Stimulated activated CD8-positive, alpha-beta memory T cell treated with anti-CD3 and anti-CD28 coated beads, Interleukin-15, amount 100 ng/mL, for 4 hours (primary cell): ENCODE measurements around the gene LRRC28.

ENCODE experiments used
- DNase-seq, 2 donors: peaks; one replicate each; pipeline ENCODE4 v3.0.0-alpha.2; 2020; ENCODE audit warnings: low read depth in 2 of 2

The LRRC28 gene

DNA sequence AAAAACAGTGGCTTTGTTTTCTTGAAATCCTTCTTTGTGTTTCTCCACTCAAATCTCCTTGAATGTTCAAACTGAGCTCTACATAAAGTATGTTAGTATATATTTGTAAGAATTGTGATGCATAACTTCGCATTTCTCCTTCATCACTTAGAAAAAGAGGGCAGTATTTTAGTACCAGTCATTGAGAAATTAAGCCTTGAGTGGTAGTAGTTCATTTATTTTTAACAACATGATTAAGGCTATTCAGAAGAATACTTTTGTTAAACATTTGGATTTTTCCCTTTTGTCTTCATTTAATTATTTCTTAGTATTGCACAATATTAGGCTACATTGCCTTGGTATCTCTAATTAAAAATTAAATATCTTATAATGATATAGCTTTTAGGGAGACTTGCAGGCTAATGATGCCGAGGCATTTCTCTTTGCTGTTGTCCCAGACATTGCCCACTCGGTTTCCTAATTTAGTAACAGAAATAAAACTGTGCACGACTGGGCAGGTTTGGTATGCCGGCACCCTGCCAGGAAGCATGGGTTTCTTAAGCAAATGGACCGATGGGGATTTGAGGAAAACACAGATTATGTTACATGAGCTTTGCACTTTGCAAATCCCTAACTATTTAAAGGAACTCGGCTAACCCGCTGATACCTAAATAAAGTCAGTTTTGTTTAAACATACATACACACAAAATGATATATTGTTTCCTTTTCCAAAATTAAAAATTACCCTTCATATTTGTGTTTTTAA lies 54.7 kb downstream of the LRRC28 start:
- no peak for DNase-seq

DNA sequence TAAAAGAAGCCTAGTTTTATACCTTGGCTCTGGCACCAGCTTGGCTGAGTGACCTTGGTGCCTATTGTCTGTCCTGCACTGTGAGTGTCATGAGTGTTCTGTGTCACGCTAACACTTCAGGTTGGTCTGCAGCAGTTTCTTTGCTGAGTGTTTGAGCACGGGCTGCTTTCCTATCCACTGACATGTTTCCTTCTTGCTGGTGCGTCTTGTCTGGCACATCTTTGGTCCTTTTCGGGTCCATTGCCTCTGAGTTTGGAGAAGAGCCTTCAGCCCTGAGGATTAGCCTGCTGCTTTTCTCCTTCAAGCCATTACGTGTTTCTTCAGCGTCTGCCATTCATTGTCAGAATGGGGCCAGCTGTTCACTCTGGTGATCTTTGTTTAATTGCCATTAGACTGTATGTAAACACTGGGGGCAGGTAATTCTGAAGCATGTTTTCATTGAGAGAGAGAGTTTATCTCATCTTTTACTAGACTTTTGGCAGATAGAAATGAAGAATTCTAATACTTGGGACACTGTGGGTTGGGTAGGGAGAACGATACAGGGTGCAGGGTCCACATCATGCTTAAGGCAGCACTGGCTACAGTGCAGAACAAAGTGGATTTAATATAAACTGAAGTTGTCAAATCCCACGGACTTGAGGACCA lies 55.5 kb downstream of the LRRC28 start:
- no peak for DNase-seq

DNA sequence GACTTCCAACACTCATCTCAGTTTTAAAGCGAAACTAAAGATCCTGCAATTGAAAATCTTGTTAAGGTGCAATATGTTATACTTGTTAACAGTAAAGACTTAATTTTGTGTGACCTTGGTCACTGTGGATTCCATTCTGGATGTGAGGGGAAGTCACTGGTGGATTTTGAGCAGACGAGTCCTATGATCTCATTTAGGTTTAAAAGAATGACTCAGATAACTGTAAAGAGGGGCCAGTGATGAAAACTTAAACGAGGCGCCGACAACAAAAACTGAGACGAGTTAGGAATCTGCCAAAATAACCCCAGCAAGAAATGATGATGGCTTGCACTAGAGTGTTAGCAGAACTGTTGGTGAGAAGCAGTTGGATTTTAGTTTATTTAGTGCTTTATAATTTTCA lies 56.5 kb downstream of the LRRC28 start:
- no peak for DNase-seq

DNA sequence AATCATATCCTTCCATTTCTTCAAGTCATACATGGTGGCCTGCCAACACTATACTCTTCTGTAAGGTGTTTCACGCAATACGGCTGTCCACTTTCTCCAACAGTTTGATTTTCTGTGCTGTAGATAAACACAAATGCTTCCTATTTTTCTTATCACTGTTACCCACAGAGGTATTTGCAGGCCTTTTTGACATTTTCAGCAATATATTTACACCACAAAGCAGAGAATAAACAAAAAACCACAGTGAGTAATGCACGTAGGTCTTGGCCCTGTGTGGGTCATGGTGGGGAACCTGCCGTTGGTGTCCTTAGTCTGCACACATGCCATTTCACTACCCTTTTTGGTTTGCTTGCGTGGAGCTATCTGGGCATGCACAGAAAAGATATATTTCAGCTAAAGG lies 59.5 kb downstream of the LRRC28 start:
- DNase-seq: no peak

- DNase-seq: no peak
Measured at GRCh38 chr15:99312228-99312627, 60.9 kb downstream of the LRRC28 start.

DNA sequence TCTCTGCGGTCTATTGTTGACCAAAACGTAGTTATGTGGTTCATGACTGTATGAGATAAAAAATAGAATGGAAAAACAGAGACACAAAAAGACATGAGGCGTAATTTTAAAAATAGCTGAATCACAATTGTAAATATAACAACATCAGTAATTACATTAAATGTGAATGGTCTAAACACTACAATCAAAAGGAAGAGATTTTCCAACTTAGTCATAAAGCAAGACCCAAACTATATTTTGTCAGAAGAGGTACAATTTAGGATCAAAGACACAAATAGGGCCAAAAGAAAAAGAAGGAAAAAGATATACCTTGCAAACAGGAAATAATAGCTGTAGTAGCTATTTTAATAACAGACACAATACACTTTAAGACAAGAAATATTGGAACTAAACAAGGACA lies 61.5 kb downstream of the LRRC28 start:
- no peak for DNase-seq

DNA sequence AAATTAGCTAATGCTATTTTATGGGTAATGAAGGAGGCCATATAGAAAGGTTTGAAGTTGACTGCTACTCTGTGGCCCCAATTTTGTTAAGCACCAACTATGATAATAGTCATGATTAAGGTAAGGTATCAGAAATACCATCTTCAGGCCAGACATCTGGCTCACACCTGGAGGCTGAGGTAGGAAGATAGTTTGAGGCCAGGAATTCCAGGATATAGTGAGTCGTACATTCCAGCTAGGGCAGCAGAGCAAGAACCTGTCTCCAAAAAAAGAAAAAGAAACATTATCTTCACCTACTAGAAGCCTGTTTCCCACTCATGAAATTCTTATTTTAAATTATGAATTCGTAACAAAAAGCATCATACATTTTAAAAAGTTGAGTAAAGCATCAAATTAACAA lies 64.4 kb downstream of the LRRC28 start:
- DNase-seq: no peak

GRCh38 chr15:99320374-99321215 lies 69.3 kb downstream of the LRRC28 start:
- no peak for DNase-seq

DNA sequence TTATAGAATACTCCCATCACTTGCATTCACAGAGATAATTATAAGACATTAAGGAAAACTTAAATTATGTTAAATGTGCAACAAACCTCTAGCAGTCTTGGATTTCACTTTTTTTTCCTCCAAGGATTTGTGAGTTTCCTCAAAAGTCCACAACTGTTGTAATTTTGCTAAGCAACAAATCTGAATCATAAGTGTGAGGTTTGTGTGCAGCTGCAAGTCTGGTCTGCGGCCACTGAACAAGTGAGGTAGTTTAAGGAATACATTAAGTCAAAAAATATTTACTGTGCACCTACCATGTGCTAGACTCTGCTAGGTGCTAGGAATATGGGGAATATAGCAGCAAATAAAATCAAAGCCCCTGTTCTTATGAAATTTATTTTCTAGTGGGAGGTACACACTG lies 70.2 kb downstream of the LRRC28 start:
- no peak for DNase-seq

- no peak for DNase-seq
Measured at GRCh38 chr15:99322643-99323405, 71.5 kb downstream of the LRRC28 start.

DNA sequence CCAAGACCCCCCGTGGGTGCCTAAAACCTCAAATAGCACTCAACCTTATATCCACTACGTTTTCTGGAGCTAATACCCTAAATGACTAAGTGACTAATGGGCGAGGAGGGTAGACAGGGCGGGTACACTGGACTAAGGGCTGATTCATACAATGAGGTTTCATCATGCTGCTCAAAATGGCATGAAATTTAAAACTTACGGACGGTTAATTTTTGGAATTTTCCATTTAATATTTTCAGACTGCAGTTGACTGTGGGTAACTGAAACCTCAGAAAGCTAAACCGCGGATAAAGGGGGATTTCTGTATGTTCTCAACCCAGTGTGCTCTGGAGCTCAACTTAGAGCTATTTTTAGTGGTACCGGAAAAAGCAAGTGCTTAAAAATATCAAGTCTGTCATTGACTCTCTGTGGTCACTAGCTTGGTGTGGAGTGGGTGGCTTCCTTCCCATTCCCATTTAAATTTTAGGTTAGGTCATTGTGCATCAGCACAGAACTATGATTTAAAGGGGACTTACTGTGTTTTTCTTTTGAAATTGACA lies 72.9 kb downstream of the LRRC28 start:
- no peak for DNase-seq

GRCh38 chr15:99324700-99325099 lies 73.4 kb downstream of the LRRC28 start:
- DNase-seq: no peak

DNA sequence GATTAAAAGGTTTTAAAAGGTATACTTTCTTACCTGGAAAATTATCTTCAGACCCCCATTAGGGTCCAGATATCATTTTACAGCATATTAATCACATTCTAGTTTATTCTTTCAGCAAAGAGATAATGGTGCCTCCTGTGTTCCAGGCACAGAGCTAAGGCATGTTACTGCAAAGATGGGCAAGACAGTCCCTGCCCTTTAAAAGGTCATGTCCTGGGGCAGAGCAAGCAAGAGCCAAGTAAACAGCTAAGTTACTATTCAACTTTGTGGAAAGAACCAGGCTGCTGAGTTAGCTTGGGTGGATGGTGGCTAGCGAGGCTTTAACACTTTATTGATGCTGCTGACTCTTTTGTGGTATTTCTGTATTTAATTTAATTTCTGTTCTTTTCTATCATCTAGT lies 75.0 kb downstream of the LRRC28 start:
- DNase-seq: no peak

DNA sequence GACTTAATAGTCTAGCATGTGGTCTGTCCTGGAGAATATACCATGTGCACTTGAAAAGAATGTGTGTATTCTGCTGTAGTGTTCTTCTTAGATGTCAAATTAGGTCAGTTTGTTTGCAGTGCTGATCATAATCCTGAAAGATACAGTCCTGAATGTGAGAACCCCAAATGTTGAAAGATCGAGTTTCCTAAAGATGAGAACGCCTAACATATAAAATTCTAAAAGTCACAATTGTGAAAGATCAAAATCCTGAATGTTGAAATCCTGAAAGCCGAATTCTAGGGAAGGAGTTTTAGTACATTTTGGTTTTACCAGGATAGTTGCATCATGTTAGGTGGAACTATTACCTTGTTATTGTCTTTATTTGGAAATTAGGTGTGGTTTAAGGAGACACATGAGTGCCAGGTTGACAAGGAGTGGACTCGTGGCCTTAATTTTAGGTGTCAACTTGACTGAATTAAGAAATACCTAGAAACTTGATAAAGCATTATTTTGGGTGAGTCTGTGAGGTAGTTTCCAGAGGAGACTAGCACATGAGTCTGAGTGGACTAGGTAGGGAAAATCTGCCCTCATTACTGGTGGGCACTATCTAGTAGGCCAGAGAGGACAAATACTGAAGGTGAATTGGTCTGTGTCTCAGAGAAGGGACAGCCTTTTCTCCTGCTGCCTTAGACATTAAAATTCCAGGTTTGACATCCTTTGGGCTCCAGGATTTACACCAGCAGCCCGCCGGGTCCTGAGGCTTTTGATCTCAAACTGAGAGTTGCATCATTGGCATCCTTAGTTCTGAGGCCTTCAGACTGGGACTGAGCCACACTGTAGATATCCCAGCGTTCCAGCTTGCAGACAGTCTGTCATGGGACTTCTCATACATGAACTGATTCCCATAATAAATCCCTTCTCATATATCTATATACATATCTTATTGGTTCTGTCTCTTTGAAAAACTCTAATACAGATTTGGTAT lies 77.1 kb downstream of the LRRC28 start:
- DNase-seq: no peak

- no peak for DNase-seq
Measured at GRCh38 chr15:99331381-99331780, 80.1 kb downstream of the LRRC28 start.

DNA sequence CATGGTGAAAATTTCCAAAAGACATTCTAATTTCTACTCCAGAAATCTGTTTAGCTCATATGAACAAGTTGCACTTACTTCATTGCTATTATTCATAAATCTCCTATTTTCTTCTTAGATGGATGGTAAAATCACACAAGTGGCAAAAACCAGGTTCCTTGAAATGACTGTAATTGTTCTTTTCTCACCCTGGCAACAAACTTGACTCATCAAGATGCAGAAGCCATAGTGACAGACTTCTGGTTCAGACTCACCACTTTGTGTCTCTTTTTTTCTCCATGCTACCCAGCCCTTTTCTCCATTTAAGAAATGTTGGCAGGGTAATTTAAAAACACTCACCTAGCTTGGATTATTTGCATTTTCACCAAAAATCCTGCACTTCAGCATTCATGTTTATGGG lies 82.1 kb downstream of the LRRC28 start:
- no peak for DNase-seq

DNA sequence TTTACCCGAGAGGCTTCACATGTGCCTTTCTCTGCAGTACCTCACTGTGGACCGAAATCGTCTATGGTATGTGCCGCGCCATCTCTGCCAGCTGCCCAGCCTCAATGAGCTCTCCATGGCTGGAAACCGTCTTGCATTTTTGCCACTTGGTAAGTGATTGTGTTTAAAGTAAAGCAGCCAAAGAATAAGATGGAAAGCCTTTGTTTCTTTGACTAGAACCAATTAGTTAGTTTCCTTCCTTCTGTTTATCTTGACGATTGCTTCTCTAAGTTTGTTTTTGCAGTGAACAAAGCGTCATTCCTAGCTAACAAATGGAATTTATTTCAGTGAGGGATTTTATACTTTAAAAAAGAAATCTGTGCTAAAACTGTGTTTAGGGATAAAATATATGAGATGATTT lies 82.7 kb downstream of the LRRC28 start:
- no peak for DNase-seq

DNA sequence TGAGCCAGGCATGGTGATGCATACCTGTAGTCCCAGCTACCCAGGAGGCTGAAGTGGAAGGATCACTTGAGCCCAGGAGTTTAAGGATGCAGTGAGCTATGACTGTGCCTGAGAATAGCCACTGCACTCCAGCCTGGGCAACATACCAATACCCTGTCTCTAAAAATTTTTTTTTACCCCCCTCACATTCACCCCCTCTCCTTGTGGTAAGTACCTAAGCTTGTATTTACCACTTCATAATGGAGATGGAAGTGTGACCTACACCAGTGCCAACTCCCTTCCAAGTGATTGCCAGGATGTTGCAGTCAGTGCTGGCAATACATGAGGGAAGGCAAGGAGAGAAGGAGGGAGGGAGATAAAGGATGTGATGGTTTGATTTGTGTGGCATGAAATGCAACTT lies 84.2 kb downstream of the LRRC28 start:
- no peak for DNase-seq

DNA sequence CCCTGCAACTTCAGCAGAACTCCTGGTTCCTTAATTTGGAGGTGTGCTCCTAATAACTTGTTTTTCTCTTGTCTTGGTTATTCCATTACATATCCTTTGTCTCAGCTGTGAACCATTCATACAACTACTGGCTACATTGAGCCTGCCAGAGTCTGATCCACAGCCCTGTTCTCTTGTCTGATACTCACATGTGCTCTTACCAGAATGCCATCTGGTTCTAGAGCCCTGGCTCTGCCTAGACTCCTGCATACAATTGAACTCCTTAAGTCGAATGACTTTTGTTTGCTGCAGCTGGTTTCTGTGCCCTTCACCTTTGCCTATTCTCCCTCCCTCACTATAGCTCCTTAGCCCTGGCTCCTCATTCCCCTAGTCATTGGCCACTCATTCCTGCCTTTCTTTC lies 85.5 kb downstream of the LRRC28 start:
- no peak for DNase-seq

- DNase-seq: no peak
Measured at GRCh38 chr15:99340347-99340746, 89.1 kb downstream of the LRRC28 start.

- no peak for DNase-seq
Measured at GRCh38 chr15:99341786-99342185, 90.5 kb downstream of the LRRC28 start.
